Heart right ventricle (tissue), 16 donors: ENCODE data around the gene SEMA7A. TPM values are rescaled to one million over a fixed set of nuclear protein-coding genes. Genes with fewer than 3 reads are reported as not detected.

Experiments
- ATAC-seq, 8 donors: fragments of 200-7000 bp; cut with Tn5 transposase; one replicate each; pipeline ENCODE4 v1.9.1; 2020; ENCODE audit warnings: mild to moderate bottlenecking in 8 of 8, moderate library complexity in 8 of 8, moderate number of reproducible peaks in 1 of 8
- DNase-seq, 2 donors: peaks; one replicate each; pipeline ENCODE4 v3.0.0-alpha.2; 2020
- H3K27ac ChIP-seq, 10 donors: fragments of 200-600 bp; sonication (generic) in 2 of 10; one replicate each; pipeline versions ENCODE4 v1.5.0 to v1.8.0; 2020 to 2022; ENCODE audit warnings: mild to moderate bottlenecking in 3 of 10
- H3K27me3 ChIP-seq, 7 donors: fragments of 200-600 bp; one replicate each; pipeline ENCODE4 v1.8.0; 2021 to 2022; ENCODE audit warnings: mild to moderate bottlenecking in 2 of 7
- H3K36me3 ChIP-seq, 9 donors: fragments of 200-600 bp; sonication (generic) in 1 of 9; one replicate each; pipeline versions ENCODE4 v1.5.0 to v1.8.0; 2020 to 2022; ENCODE audit warnings: mild to moderate bottlenecking in 2 of 9
- H3K4me1 ChIP-seq, 9 donors: fragments of 200-600 bp; sonication (generic) in 1 of 9; one replicate each; pipeline versions ENCODE4 v1.5.0 to v1.8.0; 2020 to 2022; ENCODE audit warnings: mild to moderate bottlenecking in 4 of 9
- H3K4me3 ChIP-seq, 10 donors: fragments of 200-600 bp; sonication (generic) in 2 of 10; one replicate each; pipeline versions ENCODE4 v1.5.0 to v1.8.0; 2020 to 2022; ENCODE audit warnings: mild to moderate bottlenecking in 7 of 10, moderate library complexity in 2 of 10
- H3K9me3 ChIP-seq, 11 donors: fragments of 200-600 bp in 10 of 11; sonication (generic) in 2 of 11; one replicate each; pipeline versions ENCODE4 v1.5.0 to v1.8.0; 2013 to 2022; ENCODE audit warnings: mild to moderate bottlenecking in 2 of 11, control low read depth in 1 of 11, moderate library complexity in 1 of 11
- WGBS, 2 donors: extraction: QIAGEN DNeasy Blood & Tissue Kit; methylation state at CpG; one replicate each; pipeline ENCODE4 v1.1.7; 2013; ENCODE audit warnings: inconsistent platforms in 1 of 2; 5-methylcytosine and 5-hydroxymethylcytosine counted together
- intact Hi-C, 10 donors: fragments of 100-400 bp; cut with DNase I; formaldehyde crosslinking; loops; one replicate each; pipeline versions ENCODE4 v1.11.1 to v1.14.2; 2022
- polyA plus RNA-seq, 2 donors: library from polyadenylated mRNA; stranded (reverse); fragments of 200-250 nt; gene quantifications; one replicate each; pipeline ENCODE4 v1.2.3, GENCODE V29; 2013
- total RNA-seq, 10 donors: library from RNA; stranded (reverse); fragmentation: NEBNext Ultra II Directional in 3 of 10; extraction: Animal tissue kit (Norgen Biotek cat#: 25700) in 3 of 10; gene quantifications; one replicate each; pipeline versions ENCODE4 v1.2.1 to v1.2.4, GENCODE V29; 2021 to 2023
- TF ChIP-seq, protein P1 (sequence below), 9 donors: fragments of 200-600 bp; sonication (generic) in 2 of 9; IDR thresholded peaks; one replicate each; pipeline versions ENCODE4 v1.5.0 to v1.8.0; 2021 to 2022; ENCODE audit warnings: antibody characterized with exemption in 9 of 9, mild to moderate bottlenecking in 5 of 9, moderate library complexity in 1 of 9
- donor health status: Arrhythmogenic right ventricular cardiomyopathy.
- donor health status: ischemic (EF 13 %, LVEDD 7.1; RV severe dilation, severe dysfunction).
- donor health status: healthy with polysubstance abuse.
- donor health status: DM: no; HTN: yes; CAD: no.
- donor health status: DM: no; HTN: no; CAD: no.
- donor health status: ischemic (EF 25% LVEDD 6.9; RV normal size, moderate dysfunction).
- donor health status: ischemic (EF 25% LVEDD 5.7; RV mildly dilated, moderate dysfunction).
- donor health status: healthy.
- donor health status: DM: yes; HTN: yes; CAD: no.
- donor health status: Ischemic cardiomyopathy.
- donor health status: ischemic (EF 35%, LVEDD 5.7; RV mildly dilated, moderate dysfunction).
- donor health status: nonischemic (EF 11% LVEDD 7.7; RV severe dilation, severe dysfunction).
- donor health status: DM: yes; HTN: yes; CAD: no.
- donor health status: PGD.
- donor health status: ischemic (EF 29% LVEDD 5.4; RV normal size, mild dysfunction).
- donor health status: nonischemic (EF 23%, LVEDD 6.1; RV moderate dilation, normal function).

The SEMA7A gene
- total and polyA plus RNA-seq, 12 donors: 0.59 to 5.1 (median 1.6) TPM

DNA sequence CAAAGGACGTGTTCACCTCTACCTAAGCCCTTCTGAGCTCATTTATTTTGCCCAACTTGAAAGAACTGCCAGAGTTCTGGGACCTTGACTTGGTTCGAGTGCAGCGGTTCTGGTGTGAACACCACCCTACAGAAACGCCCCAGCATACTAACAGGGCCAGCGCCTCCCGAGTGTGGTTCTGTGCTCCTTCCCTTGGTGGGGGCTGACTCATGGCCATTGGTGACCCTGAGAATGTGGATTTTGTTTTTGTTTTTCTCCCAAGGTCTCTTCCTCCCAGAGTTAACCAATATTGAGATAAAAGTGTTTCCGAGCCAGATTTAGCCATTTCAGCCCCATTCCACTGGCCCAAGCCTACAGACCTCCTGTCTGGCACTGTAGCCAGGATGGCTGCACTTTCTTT, 27.9 kb downstream of the SEMA7A start:
- ATAC-seq (no peak), DNase-seq (no peak)
- H3K9me3 ChIP-seq: no peaks in the 10 kb centered on the region
- H3K4me1 ChIP-seq: peaks cover 2 to 37% (median 12%) of the 10 kb centered on the region in 9 donors
- intact Hi-C loops: no loop called here
- 90 to 92% methylated on average over 7 of the region's 7 CpGs for WGBS, 2 donors
- peaks cover 0 to 7% (median 0%) of the 10 kb centered on the region in 9 donors for H3K36me3 ChIP-seq
- no peak overlapping the region for H3K27ac ChIP-seq
- H3K4me3 ChIP-seq: no peak overlapping the region
- H3K27me3 ChIP-seq: peaks cover 0 to 8% (median 0%) of the 10 kb centered on the region in 7 donors
- TF ChIP-seq, protein P1, sequence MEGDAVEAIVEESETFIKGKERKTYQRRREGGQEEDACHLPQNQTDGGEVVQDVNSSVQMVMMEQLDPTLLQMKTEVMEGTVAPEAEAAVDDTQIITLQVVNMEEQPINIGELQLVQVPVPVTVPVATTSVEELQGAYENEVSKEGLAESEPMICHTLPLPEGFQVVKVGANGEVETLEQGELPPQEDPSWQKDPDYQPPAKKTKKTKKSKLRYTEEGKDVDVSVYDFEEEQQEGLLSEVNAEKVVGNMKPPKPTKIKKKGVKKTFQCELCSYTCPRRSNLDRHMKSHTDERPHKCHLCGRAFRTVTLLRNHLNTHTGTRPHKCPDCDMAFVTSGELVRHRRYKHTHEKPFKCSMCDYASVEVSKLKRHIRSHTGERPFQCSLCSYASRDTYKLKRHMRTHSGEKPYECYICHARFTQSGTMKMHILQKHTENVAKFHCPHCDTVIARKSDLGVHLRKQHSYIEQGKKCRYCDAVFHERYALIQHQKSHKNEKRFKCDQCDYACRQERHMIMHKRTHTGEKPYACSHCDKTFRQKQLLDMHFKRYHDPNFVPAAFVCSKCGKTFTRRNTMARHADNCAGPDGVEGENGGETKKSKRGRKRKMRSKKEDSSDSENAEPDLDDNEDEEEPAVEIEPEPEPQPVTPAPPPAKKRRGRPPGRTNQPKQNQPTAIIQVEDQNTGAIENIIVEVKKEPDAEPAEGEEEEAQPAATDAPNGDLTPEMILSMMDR (IDR thresholded peaks at IDR 0.05): no peak

DNA sequence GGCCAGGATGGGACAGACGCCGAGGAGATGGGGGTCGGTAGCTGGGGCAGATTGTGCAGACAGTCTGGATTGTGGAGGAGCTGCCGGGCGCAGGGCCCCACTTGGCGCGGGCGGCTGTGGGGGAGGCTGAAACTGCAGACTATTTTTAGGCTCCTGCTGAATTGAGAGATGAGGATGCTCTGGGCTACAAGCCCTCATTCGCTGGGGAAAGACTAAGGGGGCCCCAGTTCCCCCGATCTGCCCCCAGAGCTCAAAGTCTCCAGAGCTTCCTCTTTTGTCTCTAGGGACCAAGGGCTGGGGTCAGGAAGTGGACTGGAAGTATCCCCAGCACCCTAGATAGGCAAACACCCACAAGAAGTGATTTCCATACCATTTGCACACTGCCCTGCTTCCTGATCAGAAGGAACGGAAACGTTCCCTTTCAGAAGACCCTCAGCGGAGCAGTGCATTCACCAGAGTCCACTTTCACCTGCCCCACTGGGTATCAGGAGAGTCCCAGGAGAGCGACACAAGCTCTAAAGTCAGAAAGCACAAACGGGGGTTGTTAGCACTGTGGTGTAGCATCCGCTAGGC, 29.7 kb downstream of the SEMA7A start:
- Histone ChIP-seq H3K27me3 (peaks cover 0 to 20% (median 0%) of the 10 kb centered on the region in 7 donors), H3K36me3 (no peaks in the 10 kb centered on the region), H3K4me1 (peaks cover 2 to 53% (median 12%) of the 10 kb centered on the region in 9 donors), H3K27ac (peak overlapping the region in 1 of 10 donors; percentile 74), H3K9me3 (no peaks in the 10 kb centered on the region), H3K4me3 (no peak overlapping the region)
- TF ChIP-seq, protein P1 (IDR thresholded peaks at IDR 0.05): no peak
- ATAC-seq (peak in 5 of 8 donors; percentile 21 to 52 (median 34)), DNase-seq (no peak)
- intact Hi-C loops: no loop called here
- WGBS, 2 donors: 27 to 30% methylated on average over 16 of the region's 16 CpGs

DNA sequence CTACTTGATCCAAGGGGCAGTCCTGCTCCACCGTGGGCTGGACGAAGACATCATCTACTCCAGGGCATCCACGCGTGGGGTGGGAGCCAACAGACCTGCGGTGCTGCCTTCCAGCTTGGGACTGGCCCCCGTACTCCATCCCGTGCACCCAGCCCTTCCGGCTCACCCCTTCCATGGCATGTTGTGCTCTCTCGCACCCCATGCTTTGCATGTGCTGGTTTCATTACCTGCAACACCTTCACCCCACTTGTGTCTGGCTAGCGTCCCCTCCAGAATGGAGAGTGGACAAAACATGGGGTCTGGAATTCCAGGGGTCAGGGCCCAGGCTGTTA, 30.2 kb downstream of the SEMA7A start:
- H3K9me3 ChIP-seq: no peaks in the 10 kb centered on the region
- intact Hi-C loops: no loop called here
- peak in 2 of 8 donors; percentile 5 to 25 for ATAC-seq
- H3K27ac ChIP-seq: peak overlapping the region in 1 of 10 donors; percentile 74
- 83 to 87% methylated on average over 10 of the region's 10 CpGs for WGBS, 2 donors
- H3K36me3 ChIP-seq: no peaks in the 10 kb centered on the region
- peaks cover 2 to 55% (median 12%) of the 10 kb centered on the region in 9 donors for H3K4me1 ChIP-seq
- TF ChIP-seq, protein P1 (IDR thresholded peaks at IDR 0.05): no peak
- H3K27me3 ChIP-seq: peaks cover 0 to 20% (median 0%) of the 10 kb centered on the region in 7 donors
- no peak overlapping the region for H3K4me3 ChIP-seq
- no peak for DNase-seq

DNA sequence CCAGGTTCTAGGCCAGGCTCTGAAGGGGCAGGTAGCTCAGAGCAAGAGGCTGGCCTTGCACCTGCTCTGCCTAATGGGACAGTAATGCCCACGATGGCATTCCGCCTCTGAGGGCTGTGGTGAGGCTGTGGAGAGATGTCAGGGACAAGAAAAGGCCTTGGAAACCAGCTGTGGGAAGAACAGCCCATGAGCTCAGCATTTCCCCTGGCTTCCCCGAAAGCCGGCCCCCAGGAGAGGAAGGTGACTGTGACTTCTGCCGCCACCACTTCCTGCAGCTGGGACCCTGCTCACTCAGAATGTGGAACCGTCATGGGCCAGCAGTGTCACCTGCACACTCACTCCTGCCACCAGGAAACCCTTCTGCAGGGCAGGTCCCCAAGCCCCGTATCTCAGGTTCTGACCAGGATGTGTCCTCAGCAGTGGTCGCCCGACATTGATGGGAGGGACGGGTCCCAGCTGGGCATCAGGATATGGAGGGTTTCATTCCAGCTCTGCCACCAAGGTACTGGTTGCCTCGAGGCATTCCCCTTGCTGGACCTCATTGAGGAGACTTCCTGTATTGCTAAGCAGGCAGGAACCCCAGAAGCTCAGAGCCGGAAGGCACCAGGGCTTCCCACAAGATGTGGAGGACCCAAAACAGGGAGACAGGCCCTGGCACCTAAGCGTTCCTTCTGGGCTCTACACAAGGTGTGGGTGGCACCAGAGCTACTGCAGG, 30.7 kb downstream of the SEMA7A start:
- Histone ChIP-seq H3K4me1 (peaks cover 2 to 55% (median 12%) of the 10 kb centered on the region in 9 donors), H3K36me3 (no peaks in the 10 kb centered on the region), H3K4me3 (no peak overlapping the region), H3K27ac (peak overlapping the region in 1 of 10 donors; percentile 74), H3K27me3 (peaks cover 0 to 20% (median 0%) of the 10 kb centered on the region in 7 donors), H3K9me3 (no peaks in the 10 kb centered on the region)
- intact Hi-C loops: no loop called here
- WGBS, 2 donors: 54 to 66% methylated on average over 13 of the region's 13 CpGs
- TF ChIP-seq, protein P1 (IDR thresholded peaks at IDR 0.05): no peak
- DNase-seq: peak in 1 of 2 donors; percentile 16
- ATAC-seq: peak in 5 of 8 donors; percentile 12 to 52 (median 43)
